GM21423 (cell line): ENCODE results near the gene MGLL.

Experiments
- ATAC-seq: cut with Tn5 transposase; IDR thresholded peaks from one replicate; pipeline ENCODE4 v1.9.1; 2021; ENCODE audit warnings: mild to moderate bottlenecking, moderate library complexity; ENCODE audit not compliant: unreplicated experiment

The MGLL gene

DNA sequence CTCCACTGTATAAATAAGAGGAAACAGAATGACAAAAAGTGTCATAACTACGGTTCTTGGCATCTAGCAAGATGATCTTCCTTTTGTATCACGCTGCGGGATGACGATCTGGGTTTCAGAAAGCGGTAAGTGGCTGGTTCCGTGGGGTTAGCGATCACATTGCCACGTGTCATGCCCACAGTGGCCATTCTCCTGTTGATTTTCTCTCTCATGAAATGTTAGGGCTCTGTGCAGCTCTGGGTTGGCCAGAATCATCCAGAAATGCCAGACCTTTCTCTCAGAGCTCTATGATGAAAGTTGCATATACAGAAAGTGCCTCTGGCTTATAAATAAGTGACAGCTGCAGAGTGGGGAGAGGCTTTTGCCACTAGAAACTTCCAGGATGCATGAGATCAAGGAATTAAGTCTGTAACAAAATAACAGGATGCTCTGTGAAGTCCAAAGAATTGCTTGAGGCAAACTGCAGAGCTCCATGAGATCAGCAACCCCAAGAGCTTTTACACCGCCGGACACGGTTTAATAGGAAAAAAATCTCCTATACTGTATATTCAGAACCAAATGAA, 78.0 kb downstream of the MGLL start:
- no peak for ATAC-seq

- no peak for ATAC-seq
These were observed 78.7 kb downstream of the MGLL start for GRCh38 chr3:127743351-127744252.

DNA sequence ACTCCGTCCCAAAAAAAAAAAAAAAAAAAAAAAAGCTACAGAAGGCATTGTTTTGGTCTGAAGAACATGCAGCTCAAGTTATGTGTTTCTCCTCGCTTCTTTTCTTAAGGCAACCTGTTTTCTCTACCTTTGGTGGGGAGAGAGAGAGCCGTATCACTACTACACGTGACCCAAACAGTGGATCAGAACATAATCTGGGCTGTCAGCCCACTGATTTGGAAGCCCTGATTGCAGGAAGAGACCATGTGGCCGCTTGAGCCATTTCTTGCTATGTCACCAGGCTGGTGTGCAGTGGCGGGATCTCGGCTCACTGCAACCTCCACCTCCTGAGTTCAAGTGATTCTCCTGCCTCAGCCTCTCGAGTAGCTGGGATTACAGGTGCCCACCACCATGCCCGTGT, 79.7 kb downstream of the MGLL start:
- ATAC-seq: no peak

DNA sequence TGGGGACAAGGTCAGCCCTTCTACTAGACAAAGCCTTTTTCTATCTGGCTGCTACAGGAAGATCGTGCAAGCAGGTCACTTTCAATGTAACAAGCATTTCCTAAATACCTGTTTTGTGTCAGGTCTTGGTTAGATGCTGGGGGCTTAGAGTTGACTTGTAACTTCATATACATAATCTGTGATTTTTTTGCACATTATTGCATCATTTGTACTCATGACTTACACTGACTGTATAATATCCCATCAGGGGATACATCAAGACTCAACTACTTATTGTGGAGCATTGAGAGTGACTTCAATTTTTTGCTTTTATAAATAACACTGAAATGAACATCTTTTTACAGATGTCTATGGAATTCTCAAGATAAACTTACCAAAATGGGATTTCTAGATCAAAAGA, 80.6 kb downstream of the MGLL start:
- ATAC-seq: no peak

DNA sequence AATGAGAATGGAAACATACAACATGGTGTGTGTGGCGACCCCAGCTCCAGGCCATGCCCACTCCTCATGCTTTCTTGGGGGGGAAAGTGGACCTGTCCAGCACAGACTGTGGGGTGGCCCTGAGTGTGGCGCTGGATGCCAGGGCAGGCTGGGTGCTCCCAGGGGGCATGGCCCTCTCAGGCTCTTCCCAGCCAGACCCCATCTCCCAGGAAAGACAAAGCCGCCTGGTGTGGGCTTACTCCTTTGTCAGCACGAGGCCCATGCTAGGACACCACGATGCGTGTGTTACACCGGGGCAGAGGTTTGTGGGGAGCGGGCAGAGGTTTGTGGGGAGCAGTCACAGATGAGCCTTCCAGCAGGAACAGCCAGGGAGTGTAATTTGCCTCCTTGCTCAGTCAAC, 81.1 kb downstream of the MGLL start:
- ATAC-seq: no peak

DNA sequence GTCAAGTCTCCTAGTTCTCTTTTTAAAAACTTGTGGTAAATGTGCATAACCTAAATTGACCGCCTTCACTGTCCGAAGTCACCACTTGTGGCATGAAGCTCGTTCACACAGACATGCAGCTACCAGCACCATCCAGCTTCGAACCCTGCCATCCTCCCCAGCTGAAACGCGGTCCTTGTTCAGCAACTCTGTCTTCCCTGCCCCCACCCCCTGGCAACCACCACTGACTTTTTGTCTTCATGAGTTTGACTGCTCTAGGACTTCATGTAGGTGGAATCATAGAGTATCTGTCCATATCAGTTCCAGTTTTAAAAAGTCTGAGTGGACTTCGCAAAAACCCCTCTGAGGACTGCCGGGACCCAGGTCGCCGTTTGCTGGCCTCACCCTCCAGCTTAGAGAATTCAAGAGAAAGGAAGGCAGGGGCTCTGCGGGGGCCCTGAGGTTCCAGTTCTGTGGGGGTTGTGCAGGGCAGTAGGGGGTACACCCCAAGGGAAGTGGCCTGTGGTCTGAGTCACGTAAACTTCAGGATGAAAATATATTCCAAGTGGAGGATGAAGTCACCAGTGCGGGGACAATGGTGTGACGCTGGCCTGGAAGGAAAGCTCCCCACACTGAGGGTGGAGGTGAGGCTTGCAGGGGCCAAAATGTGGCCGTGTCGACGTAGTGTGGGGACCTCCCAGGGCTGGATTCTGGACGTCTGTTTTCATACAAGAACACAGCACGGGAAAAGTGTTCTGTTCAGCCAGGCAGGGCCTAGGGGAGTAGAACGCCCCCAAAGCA, 82.0 kb downstream of the MGLL start:
- ATAC-seq: no peak

GRCh38 chr3:127739347-127740135, 82.8 kb downstream of the MGLL start:
- no peak for ATAC-seq

DNA sequence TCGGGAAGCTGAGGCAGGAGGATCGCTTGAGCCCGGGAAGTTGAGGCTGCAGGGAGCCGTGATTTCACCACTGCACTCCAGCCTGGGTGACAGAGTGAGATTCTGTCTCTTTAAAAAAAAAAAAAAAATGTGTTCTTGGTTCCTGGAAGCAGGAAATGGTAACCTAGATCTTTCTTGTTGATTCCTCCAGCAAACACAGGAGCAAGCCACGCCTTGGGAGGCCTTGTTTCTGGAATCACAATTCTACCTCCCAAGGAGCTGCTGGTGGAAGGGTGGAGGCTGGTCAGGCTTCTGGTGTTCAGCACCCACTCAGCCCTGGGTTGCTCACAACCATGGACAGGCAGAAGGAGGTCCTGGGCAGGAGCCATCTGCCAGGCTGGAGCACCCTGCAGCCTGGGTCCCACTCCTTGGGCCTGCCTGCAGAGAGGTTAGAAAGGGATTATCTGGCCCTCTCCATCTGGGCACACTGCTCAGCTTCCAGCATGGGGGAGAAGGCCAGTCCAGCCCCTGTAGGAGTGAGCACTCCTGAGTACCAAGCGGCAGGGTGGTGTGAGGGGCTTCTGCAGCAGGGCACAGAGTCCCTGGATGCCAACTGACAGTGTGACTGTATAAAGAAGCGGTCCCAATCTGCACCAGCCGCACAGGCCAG, 84.0 kb downstream of the MGLL start:
- ATAC-seq: no peak

- no peak for ATAC-seq
These were observed 85.3 kb downstream of the MGLL start for GRCh38 chr3:127736801-127737539.

DNA sequence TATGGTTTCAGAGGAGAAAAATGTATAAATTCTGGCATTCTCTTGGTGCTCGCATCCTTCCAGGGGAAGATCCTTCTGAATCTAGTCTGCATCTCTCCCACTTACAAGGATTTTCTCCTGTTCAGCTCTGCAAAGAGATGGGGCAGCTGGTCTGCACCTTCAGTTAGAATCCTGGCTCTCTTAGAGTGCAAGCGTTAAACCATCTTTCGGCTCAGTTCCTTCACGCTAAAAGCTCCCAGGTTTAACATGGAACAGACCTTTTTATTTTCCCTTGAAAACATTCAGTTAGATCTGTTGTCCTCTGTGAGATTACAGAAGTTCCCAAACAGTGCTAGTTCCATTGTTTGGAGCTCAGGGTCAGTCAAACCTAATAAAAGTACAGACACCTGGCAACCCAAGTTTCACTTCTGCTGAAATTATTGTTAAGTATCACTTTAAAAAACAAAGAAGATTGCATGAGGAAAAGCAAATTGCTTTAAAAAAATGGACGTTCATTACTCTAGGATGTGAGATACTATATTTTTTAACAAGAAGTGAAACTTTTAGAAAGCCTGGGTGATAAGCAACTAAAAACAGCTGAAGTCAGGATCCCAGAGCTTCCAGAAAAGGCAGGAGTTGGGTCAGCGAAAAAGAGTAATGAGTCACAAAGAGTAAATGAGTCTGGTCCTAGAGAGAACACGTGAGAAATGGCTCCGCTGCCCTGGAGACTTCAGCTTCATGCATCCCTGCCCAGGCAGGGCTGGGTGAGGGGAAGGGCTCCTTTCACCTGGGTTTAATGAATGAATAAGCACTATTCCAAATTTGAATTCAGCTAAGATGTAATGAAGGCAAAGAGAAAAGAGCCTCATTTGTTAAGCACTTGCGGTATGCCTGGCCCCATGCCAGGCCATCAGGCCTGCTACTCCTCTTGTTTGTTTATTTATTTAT, 86.3 kb downstream of the MGLL start:
- ATAC-seq: peak; percentile 83

- no peak for ATAC-seq
These were observed 87.4 kb downstream of the MGLL start for GRCh38 chr3:127734754-127735473.

DNA sequence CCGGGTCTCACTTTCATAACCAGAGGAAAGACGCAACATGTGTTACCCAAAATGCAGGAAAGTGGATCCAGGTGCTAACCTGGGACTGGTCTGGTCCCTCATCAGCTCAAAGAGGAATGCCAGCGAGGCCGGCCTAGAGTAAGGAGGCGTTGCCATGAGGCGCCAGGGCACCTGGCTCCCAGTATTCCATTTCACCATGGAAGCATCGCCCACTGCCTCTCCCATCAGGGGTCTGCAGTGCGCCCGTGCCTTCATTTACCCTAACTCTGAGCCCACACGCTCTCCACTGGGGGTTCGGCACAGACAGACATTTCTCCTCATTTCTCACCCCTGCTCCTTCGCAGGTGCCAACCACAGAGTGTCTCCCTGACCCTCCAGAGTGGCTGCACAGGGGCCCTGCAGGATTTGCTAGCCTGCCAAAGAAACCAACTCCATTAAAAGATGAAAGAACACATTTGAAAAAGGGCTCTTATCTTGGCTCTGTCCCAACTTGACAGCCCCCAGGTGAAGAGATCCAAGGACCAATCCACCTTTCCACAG, 88.1 kb downstream of the MGLL start:
- no peak for ATAC-seq

DNA sequence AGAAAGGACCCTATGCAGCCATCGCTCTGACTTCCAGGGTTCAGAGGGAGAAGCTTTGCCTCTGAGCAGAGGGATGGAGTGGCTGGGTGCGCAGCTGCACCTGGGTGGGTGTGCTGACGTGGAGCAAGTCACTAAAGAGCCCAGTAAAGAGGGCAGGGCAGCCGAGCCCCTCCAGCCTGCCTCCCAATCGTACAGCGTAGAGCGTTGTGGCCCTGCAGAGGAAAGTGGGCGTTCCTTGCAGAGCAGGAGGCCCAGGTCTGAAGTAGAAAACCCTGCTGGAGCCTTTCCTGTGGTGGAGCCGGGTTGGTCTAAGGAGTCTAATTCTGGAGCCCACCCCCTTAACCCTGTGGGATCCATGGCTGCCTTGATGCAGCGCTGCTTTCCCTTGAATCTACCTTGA, 88.5 kb downstream of the MGLL start:
- no peak for ATAC-seq

DNA sequence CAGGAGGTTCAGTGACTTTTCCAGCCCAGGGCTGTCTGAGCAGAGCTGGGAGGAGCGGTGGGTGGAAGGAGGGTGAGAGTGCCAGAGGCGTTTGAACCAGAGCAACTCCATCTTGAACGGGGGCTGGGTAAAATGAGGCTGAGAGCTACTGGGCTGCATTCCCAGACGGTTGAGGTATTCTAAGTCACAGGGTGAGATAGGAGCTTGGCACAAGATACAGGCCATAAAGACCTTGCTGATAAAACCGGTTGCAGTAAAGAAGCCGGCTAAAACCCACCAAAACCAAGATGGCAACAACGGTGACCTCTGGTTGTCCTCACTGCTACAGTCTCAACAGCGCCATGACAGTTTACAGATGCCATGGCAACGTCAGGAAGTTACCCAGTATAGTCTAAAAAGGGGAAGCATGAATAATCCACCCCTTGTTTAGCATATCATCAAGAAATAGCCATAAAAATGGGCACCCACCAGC, 89.4 kb downstream of the MGLL start:
- ATAC-seq: no peak

DNA sequence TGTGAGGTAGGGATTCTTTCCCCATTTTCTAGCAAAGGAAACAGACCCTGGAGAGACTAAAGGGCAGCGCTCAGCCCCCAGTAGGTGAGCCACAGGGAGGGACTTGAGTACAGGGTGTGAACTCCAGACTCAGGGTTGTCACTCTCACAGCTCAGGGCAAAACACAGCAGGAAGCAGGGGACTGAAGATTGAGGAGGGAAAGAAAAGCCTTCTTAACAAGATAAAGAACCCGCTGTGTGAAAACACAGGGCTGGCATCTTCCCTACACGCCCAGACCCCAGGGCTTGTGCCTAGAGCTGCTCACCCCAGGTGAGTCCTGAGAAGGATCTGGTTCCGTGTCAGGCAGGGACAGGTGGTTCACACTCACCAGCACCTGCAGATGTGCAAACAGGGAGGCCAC, 90.0 kb downstream of the MGLL start:
- ATAC-seq: no peak

GRCh38 chr3:127731546-127732289, 90.6 kb downstream of the MGLL start:
- no peak for ATAC-seq
